Stimulated activated CD4-positive, alpha-beta T cell treated with anti-CD3 and anti-CD28 coated beads, TNF-alpha, amount 100 ng/mL, for 1 hour (primary cell): ENCODE measurements around the gene ADSS1.

Experiments
- DNase-seq, 3 donors: peaks; one replicate each; pipeline ENCODE4 v3.0.0-alpha.2; 2020; ENCODE audit warnings: low read depth in 3 of 3, low spot score in 1 of 3

The ADSS1 gene

GRCh38 chr14:104699426-104699748 is 24.6 kb upstream of the ADSS1 start:
- DNase-seq = no peak

- no peak for DNase-seq
Measured at GRCh38 chr14:104700225-104700651, 23.8 kb upstream of the ADSS1 start.

GRCh38 chr14:104700747-104701217 is 23.2 kb upstream of the ADSS1 start:
- DNase-seq = no peak

- DNase-seq = no peak
Measured at GRCh38 chr14:104701383-104702076, 22.5 kb upstream of the ADSS1 start.

GRCh38 chr14:104702106-104702505 is 21.9 kb upstream of the ADSS1 start:
- no peak for DNase-seq

GRCh38 chr14:104702673-104703072 is 21.4 kb upstream of the ADSS1 start:
- DNase-seq = no peak

GRCh38 chr14:104703269-104703668 is 20.8 kb upstream of the ADSS1 start:
- DNase-seq = no peak

- no peak for DNase-seq
Measured at GRCh38 chr14:104704252-104704651, 19.8 kb upstream of the ADSS1 start.

GRCh38 chr14:104705340-104706047 is 18.5 kb upstream of the ADSS1 start:
- DNase-seq = no peak

GRCh38 chr14:104706733-104707607 is 17.1 kb upstream of the ADSS1 start:
- DNase-seq = no peak

- DNase-seq = no peak
Measured at GRCh38 chr14:104707608-104708595, 16.1 kb upstream of the ADSS1 start.

GRCh38 chr14:104708606-104709268 is 15.3 kb upstream of the ADSS1 start:
- DNase-seq = peak; percentile 33 to 64 (median 58)

- no peak for DNase-seq
Measured at GRCh38 chr14:104709387-104710039, 14.5 kb upstream of the ADSS1 start.

- DNase-seq = no peak
Measured at GRCh38 chr14:104710071-104710735, 13.8 kb upstream of the ADSS1 start.

GRCh38 chr14:104712881-104713734 is 10.9 kb upstream of the ADSS1 start:
- DNase-seq = no peak

- DNase-seq = no peak
Measured at GRCh38 chr14:104714066-104714465, 10.0 kb upstream of the ADSS1 start.

GRCh38 chr14:104714681-104715080 is 9.3 kb upstream of the ADSS1 start:
- no peak for DNase-seq

GRCh38 chr14:104715416-104715815 is 8.6 kb upstream of the ADSS1 start:
- no peak for DNase-seq
